DMS53 treated with DMSO at 0.1 percent for 48 hours (cell line): Measurements from ENCODE around the gene TLK1.
"Not testable (repeated sequence)": the region's sequence is repeated elsewhere in the genome, so short reads cannot be mapped to it uniquely, and the experiment has no call there.

Experiments
- DNase-seq: peaks from one replicate; lab custom pipeline; 2025; ENCODE audit not compliant: unreplicated experiment; lab: John Stamatoyannopoulos, UW

Gene TLK1

DNA sequence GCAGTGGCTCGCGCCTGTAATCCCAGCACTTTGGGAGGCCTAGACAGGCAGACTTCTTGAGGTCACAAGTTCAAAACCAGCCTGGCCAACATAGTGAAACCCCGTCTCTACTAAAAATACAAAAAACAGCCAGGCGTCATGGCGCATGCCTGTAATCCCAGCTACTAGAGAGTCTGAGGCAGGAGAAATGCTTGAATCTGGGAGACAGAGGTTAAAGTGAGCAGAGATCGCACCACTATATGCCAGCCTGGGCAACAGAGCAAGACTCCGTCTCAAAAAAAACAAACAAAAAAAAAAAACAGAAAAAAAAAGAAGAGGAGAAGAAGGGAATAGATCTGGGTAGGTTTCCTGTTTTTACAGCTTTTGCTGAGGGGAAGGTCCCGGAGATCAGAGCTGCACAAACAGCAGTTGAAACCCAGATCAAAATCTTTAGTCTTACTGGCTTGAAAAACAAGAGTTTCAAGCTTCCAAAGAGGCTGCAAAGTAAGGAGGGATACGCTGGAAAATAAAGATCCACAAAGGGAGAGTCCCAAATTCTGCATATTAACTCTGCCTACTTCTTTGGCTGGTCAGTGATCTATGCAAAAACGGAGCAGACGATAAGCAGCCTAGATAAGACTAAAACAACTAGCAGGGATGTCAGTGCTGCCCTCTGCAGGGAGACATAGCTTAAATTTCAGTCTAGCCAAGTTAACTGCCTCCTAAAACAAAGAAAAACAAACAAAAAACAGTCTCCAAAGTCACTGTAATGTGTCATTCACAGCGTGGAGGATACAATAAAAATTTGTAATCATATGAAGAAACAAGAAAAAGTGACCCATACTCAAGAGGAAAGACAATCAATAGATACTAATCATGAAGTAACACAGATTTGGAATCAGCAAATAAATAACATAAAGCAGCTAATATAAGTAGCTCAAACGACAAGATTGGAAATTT is 74.1 kb downstream of the TLK1 start:
- peak; percentile 18 for DNase-seq

GRCh38 chr2:171084128-171084527 is 76.6 kb downstream of the TLK1 start:
- DNase-seq: no peak

- DNase-seq: no peak
Measured at GRCh38 chr2:171083451-171083850, 77.2 kb downstream of the TLK1 start.

GRCh38 chr2:171081649-171082111 is 79.0 kb downstream of the TLK1 start:
- no peak for DNase-seq

GRCh38 chr2:171080607-171081006 is 80.1 kb downstream of the TLK1 start:
- DNase-seq: no peak

DNA sequence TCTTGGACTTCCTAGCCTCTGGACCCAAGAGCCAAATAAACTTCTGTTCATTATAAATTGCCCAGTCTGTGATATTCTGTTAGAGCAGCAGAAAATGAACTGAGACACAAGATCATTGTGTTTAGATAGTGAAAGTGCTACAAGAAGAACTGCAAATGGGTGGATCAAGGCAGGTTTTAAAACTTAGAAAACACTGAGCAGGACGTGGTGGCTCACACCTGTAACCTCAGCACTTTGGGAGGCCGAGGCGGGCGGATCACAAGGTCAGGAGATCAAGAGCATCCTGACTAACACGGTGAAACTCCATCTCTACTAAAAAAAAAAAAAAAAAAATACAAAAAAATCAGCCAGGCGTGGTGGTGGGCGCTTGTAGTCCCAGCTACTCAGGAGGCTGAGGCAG is 84.3 kb downstream of the TLK1 start:
- not testable (repeated sequence) for DNase-seq

- DNase-seq: no peak
Measured at GRCh38 chr2:171072164-171072563, 88.5 kb downstream of the TLK1 start.

DNA sequence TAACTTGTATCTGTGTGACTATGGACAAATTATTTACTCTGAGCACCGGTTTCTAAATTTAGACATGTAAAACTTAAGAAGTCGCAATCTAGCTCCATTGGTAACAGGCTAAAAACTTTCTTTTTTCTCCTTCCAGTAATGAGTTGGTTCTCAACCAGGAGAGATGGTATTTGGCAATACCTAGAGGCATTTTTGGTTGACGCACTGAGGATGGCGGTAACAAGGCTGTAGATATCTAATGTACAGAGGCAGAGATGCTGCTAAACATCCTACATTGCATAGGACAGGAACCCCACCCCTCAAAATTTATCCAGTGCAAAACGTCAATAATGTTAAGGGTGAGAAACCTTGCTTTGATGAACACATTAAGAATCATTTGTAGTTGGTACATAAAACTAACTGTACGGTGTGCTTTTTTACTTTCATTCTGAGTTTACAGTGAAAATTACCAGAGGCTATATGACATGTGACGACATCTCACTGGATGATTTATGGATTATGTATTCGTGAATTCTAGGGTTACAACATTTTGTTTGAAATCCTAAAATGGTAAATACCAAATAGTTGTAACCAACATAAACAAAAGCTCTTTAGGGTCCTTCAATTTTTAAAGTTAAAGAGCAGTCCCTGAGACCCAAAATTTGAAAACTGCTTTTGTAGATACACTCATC is 91.3 kb downstream of the TLK1 start:
- no peak for DNase-seq

DNA sequence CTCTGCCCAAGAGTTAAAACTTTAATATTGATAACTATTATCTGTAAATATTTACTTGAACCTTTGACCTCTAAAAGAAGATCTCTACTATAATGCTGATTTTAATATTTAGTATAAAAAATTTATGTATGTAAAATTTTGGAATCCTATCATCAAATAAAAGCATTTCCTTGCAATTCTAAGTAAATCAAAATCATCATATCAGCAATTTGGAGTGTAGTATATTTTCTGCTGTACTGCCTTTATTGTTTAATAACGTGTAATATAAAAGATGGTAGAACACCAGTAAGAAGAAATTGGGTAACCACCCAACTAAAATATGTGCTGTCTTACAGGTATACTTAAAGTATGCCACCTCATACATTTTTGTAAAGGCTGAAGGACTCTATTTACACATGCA is 94.6 kb downstream of the TLK1 start:
- DNase-seq: no peak

GRCh38 chr2:171057575-171057974 is 103.1 kb downstream of the TLK1 start:
- DNase-seq: no peak

- DNase-seq: no peak
Measured at GRCh38 chr2:171056307-171056706, 104.4 kb downstream of the TLK1 start.

DNA sequence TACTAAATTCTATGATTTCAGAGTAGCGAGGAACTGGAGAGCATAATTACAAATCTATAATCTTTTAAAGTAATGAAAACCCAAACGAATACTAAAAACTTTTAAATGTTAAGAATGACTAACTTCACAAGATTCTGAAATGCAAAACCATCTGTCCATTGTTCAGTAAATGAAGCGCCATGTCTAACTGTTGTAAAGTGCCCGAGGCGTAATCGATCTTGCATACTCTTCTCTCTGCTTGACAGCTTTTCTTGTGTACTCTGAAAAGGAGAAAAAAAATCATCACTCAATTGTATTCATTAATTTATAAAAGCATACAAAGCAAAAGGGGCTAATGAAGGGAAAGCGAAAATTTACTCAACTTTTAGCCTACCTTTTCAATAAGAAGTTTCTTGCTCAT is 111.0 kb downstream of the TLK1 start:
- no peak for DNase-seq

- no peak for DNase-seq
Measured at GRCh38 chr2:171046048-171046560, 114.6 kb downstream of the TLK1 start.

GRCh38 chr2:171044416-171044815 is 116.3 kb downstream of the TLK1 start:
- DNase-seq: no peak

GRCh38 chr2:171042253-171042969 is 118.3 kb downstream of the TLK1 start:
- DNase-seq: no peak

DNA sequence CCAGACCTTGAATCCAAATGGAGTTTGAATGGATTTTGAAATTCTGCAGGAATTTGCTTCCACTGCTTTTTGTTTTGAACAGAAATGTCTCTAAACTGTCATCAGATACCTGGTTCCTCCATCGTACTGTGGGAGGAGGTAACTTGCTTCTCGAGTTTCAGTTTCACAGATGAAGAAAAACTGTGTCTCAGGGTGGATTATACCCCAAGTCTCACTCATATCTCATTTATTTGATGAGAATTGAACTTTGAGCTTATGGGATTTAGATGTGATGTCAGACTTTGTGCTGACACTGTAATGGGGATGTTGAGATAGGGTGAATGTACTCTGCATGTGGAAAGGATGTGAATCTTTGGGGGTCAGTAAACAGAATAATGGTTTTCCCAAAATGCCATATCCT is 124.2 kb downstream of the TLK1 start:
- no peak for DNase-seq

DNA sequence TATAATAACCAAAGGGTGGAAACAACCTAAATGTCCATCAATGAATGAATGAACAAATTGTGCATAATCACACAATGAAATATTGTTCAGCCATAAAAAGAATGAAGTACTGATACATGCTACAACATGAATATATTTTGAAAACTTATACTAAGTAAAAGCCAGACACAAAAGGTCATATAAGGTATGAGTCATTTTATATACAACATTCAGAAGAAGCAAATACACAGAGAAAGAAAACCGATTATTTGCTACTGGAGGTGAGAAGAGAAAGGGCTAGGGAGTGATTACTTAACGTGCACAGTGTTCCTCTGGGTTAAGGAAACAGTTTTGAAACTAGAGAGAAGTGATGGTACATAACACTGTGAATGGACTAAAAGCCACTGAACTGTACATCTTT is 126.4 kb downstream of the TLK1 start:
- no peak for DNase-seq

DNA sequence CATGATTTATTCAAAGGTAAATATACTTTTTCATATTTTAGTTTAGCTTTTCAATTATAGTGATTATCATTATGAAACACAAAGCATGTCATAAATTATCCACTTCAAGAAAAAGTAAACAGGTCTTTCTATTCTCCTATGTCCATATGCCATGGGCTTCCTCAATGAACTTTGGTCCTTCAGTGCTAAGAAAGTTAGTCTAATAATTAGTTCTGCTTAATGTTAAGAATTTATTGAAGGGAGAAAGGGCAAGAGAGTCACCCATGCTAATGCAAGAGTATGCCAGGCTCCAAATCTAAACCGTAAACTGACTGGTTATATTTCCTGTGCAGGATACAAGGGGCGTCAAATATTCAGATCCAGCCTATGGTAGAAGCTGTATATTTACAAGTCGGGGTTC is 135.5 kb downstream of the TLK1 start:
- DNase-seq: no peak

- no peak for DNase-seq
Measured at GRCh38 chr2:171018522-171018921, 142.2 kb downstream of the TLK1 start.

DNA sequence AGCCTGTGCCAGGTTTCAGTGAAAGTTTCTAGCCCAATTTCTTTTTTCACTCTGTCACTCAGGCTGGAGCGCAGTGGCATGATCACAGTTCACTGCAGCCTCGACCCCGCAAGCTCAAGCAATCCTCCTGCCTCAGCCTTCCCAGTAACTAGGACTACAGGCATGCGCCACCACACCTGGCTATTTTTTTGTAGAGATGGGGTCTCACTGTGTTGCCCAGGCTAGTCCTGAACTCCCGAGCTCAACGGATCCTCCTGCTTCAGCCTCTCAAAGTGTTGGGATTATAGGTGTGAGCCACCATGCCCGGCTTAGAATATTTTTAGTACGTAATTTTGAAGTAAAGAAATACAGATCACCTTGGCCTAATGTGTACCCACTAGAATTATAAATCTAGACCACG is 144.6 kb downstream of the TLK1 start:
- no peak for DNase-seq

GRCh38 chr2:171013851-171014250 is 146.8 kb downstream of the TLK1 start:
- no peak for DNase-seq
